HG03039 (cell line): ENCODE measurements around the gene EEF1AKMT3.
A peak's percentile ranks its signal among the peaks of the same experiment; 100 is the strongest.
"Not testable (repeated sequence)": the region's sequence is repeated elsewhere in the genome, so short reads cannot be mapped to it uniquely, and the experiment has no call there.

ENCODE experiments used
- ATAC-seq: cut with Tn5 transposase; IDR thresholded peaks from one replicate; pipeline ENCODE4 v1.9.1; 2021; ENCODE audit warnings: mild to moderate bottlenecking, moderate library complexity; ENCODE audit not compliant: unreplicated experiment

The EEF1AKMT3 gene

DNA sequence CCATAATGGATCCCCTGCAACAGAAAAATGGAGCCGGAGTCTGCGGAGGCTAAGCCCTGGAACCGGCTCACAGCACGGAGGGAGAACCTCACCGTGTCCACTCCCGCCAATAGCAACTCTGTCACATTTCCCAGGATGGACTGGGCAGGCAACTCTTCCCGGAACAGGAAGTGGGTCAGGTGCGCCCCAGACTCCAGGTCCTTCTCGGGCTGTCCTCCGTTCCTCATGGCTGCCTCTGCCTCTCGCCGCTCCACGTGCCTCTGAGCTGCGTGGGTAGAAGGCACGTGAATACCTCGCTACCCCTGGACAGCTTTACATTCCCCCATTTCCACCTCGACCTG is 7.8 kb upstream of the EEF1AKMT3 start:
- no peak for ATAC-seq

DNA sequence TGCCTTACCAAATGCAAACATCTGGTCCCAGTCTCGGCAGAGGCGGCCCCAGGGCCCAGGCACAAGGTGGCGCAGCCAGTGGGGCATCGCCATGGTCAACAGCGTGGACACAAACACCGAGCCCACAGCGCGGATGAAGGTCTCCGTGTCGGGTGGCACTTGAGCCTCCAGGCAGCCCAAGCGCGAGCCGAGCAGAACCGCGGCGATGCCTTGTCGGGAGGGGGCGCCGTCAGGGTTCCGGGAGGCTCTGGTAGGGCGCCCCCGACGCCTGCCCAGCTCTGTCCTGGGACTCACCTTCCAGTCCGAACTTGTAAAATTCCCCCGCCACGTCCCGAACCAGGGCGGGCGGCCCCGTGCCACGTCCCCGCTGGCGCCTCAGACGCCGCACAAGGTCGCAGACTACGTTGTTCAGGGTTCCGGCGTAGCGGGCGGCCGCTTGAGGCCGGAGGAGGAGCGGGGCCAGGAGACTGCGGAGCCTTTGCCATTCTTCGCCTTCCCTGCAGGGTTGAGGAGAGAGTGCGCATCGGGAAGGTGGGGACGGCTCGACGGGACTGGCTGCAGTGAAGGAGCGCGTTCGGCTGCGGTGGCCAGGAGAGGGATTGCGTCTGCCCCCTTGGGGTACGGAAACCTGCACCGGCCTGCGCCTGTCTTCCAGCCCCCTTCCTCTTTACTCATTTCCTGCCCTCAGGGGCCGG is 7.3 kb upstream of the EEF1AKMT3 start:
- no peak for ATAC-seq

DNA sequence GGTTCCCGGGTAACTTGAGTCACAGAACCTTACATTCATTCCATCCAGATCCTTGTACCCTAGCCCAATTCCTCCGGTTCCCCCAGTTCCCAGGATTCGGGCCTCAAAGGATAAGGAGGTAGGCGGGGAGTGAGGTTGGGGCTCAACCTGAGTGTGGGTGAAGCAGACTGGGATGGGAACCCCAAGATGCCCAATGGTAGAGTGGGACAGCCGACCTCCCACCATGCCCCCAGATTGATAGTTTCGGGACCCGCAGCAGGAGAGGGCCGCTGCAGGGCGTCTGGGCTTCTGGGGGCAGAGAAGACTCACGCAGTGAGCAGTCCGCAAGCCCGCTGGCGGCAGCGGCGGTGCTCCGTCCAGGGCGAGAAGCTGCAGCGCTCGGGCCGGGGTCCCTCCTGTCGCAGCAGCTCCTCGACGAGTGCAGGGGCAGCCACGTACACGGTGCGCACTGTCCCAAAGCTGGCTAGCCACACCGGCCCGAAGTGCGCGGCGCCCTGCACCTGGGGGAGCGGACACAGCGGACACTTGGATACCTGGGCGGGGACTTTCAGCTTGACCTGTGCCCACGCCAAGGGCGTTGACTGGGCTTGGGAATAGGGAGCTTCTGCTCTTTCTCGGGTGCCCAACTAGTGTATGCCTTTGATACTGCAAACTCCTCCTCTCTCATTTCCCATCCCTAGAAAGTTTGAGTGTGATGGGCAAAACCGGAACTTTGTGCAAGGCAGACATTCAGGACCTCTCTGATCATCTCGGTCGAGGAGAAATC is 6.5 kb upstream of the EEF1AKMT3 start:
- ATAC-seq, result no peak

DNA sequence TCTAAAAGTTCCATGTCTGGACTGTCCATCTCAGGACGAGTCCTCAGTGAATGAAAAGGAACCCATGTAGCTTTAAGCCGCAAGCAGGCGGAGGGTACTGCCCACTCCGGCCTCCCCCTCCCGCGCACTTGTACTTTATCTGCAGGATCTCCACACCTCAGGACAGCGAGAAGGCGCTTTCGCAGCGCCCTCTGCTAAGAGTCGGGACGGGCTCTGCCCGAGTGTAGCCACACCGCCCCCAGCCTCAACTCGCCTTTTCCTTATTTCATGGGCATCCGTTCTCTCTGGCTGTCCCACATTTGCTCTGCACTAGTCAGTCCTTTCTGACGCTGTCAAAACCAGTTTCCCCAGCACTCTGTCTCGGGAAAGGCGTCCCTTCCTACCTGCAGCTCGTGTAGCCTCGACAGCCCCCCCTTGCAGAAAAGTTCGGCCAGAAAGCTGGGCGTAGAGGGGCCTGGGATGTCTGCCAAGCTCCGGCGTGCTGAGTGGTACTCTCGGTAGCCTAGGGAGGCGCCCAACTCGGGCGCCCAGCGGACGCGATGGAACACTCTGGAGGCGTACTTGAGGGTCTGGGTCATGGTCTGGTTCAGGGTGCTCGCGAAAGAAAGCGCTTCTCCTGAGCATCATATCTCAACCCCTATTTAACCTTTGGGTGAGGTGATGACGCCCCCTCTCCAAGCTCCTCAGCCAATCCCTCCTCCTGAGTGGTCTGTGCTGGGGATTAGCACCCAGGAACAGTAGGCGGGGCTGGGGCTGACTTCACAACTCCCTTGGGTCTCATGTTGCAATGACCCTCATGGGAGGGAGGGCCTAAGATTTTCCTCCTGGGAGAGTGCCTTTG is 5.7 kb upstream of the EEF1AKMT3 start, which contains the start of gene CYP27B1:
TSS of gene CYP27B1 (minus strand) at position 615 of the 841 bp plus-strand sequence. CDS start at position 578, 37 bp downstream.
- no peak for ATAC-seq

DNA sequence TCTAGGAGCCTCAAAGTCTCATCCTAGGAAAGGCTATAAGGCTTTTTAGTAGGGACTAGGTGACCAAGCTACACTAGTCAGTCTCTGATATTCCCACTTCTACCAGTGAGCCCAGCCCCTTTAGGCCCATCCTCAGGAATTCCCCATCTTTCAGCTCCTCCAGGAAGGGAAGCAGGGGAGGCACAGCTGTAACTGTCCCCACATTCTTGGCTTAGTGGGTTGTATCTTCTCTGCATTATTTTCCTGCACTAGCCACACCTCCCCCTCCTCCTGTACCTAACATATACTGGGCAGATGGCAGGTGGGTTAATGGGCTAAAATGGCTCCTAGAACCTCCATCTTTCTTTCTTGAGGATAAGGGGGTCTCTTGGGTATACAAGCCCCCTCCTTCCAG is 5.1 kb upstream of the EEF1AKMT3 start:
- no peak for ATAC-seq

DNA sequence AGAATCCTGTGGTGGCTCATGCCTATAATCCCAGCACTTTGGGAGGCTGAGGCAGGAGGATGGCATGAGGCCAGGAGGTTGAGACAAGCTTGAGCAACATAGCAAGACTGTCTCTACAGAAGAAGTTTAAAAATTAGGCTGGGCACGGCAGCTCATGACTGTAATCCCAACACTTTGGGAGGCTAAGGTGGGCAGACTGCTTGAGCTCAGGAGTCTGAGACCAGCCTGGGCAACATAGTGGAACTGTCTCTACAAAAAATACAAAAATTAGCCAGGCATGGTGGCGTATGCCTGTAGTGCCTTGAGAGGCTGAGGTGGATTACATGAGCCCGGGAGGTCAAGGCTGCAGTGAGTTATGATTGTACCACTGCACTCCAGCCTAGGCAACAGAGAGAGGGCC is 4.5 kb upstream of the EEF1AKMT3 start:
- ATAC-seq, result no peak

DNA sequence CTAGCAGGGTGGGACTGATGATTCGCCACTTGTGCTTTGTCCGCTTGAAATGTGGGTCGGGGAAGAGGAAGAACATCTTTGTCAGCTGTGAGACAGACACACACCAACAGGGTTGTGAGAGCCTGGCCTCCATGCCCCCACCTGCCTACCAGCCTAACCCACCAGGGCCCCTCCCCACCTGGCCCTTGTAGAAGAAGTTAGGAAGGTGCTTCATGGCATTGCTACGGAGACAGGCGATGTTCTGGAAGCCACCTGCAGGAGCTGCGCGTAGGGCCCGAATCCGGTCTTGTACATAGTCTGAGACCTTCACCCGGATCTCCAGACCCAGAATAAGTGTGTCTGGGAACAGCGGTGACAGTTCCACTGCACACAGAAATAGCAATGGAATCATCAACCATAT is 2.8 kb upstream of the EEF1AKMT3 start:
- ATAC-seq, result no peak

DNA sequence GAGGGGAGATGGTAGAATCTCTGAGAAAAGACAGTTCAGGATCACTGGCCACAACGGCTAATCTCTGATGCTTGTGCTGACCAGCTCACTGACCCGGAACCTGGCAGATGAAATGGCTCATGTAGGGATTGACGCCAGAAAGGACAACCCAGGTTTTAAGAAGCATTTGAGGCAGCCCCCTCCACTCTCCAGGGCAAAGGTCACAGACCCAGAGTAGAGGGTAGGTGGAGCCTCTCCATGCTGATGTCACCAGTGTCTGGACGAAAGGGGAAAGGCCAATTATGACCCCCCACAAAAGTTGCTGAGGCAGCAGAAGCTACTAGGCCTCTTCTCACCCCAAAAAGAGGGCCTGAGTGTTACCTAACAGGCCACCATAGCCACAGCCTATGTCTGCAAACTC is 1.7 kb upstream of the EEF1AKMT3 start:
- no peak for ATAC-seq

DNA sequence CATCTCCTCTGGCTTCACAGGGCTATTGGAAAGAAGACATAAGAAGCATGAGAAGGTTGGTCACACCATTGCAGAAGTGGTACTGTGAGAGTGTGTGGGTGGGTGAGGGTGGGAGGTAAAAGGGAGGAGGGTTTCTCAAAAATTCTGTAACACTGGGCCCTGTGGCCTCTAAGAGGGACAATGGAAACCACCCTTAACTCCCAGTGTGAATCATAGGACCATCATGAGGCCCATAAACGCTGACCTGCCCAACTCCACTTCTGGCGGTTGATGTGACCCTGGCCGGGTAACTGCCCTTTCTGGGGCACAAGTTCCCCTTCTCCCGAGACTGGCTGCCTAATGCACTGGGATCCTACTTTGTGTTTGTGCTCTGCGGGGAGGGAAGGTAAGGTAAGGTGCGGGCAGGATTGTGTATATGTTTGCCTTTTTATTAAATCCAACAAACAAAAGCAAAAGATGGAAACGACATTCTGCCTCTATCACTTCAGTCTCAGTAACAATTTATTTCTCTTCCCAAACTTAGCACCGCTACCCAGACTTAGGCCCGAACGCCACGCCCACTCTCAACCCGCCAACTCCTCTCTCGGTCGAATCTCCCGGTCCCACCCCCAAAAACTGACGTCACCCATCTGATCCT is 1.1 kb upstream of the EEF1AKMT3 start:
- ATAC-seq, result peak; percentile 62

DNA sequence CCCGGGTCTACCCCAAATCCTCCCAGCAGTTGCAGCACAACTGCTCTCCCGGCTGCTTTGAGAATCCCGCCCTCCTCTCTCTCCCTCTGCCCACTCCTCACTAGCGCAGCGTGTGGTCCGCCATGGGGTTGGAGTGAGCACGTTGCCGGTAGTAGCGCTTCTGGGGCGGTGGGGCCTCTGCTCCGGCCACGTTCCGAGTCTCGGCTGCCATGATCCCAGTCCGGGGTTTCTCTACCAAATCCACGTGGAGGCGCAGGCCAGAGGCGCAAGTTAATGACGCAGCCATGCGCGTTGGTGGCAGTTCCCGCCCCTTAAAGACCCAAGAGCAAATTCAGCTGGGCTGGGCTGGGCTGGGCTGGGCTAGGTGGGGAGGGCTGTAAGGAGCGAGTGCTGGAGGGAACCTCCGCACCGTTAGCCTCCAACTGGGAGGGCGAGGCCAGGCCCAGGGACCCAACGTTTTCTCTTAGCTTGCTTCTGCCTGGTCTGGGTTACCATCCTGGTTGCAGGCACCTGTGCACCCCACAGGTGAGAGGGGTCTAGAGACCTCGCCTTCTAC is 463 bp upstream of the EEF1AKMT3 start, which contains the start of gene METTL1:
TSS of gene METTL1 (minus strand) at position 233 of the 556 bp plus-strand sequence. CDS start at position 211, 22 bp downstream.
- ATAC-seq, result peak; percentile 69

DNA sequence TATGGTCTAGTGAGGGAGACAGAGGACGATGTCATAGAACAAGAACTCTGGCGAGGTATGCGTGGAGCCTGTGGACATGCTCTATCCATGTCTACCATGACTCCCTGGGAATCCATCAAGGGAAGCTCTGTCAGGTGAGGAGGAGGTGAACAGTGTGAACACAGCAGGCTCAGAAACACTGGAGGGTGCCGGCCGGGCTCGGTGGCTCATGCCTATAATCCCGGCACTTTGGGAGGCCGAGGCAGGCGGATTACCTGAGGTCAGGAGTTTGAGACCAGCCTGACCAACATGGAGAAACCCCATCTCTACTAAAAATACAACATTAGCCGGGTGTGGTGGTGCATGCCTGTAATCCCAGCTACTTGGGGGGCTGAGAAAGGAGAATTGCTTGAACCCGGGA is 2.2 kb downstream of the EEF1AKMT3 start:
- not testable (repeated sequence) for ATAC-seq

DNA sequence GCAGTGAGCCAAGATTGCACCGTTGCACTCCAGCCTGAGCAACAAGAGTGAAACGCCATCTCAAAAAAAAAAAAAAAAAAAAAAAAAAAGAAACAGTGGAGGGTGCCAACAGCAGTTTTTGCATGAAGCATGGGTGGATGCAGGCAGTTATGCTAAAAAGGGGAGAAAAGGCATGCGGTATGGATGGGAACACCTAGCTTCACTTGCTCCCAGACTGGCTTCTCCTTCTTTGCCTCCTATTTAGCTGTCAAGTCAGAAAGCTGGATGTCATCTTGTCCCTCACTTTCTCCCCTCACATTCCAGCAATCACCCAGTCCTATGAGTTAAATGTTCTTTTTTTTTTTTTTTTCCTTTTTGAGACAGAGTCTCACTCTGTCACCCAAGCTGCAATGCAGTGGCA is 2.6 kb downstream of the EEF1AKMT3 start:
- ATAC-seq, result no peak

DNA sequence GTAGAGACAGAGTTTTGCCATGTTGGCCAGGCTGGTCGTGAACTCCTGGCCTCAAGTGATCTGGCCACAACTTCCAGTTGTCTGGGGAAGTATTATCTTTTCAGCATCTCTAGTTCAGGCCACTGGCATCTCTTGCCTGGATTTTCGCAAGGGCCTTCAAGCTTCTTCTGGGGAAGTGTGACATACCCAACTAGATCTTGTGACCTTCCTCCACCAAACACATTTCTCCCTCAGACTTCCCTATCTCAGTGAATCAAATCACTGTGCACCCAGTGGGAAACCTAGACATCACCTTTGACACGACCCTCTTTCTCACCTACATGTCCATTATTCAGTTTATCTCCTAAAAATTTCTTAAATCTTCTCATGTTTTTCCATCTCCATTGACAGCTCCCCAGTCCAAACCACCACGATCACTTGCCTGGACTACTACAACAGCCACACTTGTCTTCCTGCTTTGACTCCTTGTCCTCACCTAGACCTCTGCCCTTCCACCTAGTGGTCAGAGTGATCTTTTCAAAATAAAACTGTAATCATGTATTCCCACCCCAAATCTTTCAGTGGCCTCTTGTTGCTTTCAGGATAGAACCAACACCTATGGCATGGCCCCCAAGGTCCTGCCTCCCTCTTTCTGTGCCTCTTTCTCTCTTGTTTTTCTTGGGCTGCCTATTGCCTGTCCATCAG is 3.3 kb downstream of the EEF1AKMT3 start:
- no peak for ATAC-seq

DNA sequence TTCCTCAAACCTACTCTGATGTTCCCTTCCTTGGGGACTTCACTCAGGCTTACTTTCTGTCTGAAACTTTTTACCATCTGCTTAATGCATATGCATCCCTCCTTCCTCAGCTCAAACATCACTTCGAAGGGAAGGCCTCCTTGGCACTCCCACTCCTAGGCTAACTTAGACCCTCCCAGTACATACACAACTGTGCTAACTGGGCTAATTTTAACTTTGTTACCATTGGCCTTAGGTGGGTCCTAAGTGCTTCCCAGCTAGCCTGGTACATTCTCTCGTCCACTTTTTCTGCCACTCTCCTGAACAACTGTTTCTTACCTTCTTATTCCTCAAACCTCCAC is 3.8 kb downstream of the EEF1AKMT3 start:
- no peak for ATAC-seq

DNA sequence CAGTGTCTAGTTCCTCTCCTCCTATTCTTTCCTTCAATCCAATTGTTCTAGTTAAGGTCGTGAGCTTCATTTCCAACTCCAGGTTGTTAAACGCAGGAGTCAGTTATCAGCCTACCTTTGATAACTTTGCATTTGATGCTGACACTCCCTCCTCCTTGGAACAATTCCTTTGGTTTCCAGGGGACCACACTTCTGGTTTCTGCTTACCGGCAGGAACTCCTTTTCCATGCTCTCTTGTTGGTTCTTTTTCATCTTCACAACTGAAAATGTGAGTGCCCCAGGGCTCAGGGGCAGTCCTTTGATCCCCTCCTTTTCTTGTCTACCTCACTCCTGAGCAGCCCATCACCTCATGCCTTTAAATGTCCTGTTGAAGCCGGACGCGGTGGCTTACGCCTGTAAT is 5.0 kb downstream of the EEF1AKMT3 start:
- no peak for ATAC-seq

DNA sequence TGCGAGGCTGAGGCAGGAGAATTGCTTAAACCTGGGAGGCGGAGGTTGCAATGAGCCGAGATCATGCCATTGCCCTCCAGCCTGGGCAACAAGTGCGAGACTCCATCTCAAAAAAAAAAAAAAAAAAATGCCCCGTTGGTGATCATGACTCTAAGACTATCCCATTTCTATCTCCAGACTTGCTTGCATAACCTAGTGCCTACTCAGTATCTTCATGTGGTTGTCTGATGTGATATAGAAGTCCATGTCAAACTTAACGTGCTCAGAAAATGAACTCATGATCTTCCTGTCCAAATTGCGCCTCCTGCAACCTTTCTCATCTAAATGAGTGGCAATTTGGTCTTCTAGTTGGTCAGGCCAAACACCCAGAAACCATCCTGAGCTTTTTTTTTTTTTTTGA is 5.5 kb downstream of the EEF1AKMT3 start:
- ATAC-seq, result no peak

DNA sequence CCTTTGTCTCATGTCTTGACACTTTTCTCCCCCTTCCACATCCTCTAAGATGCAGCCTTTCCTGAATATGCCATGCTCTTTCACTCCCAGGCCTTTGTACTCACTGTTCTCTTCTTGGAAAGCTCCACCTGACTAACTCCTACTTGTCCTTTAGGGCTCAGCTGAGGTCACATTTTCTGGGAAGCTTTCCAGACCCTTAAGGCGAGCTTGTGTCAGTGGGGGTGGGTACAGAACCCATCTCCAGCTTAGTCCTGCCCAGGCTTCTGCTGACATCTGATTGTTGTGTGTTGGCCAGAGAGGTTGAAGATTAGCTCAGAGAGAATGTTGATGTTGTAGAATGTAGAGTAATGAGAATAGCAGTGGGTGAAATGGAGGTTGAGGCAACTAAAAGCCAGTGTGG is 7.3 kb downstream of the EEF1AKMT3 start:
- no peak for ATAC-seq

DNA sequence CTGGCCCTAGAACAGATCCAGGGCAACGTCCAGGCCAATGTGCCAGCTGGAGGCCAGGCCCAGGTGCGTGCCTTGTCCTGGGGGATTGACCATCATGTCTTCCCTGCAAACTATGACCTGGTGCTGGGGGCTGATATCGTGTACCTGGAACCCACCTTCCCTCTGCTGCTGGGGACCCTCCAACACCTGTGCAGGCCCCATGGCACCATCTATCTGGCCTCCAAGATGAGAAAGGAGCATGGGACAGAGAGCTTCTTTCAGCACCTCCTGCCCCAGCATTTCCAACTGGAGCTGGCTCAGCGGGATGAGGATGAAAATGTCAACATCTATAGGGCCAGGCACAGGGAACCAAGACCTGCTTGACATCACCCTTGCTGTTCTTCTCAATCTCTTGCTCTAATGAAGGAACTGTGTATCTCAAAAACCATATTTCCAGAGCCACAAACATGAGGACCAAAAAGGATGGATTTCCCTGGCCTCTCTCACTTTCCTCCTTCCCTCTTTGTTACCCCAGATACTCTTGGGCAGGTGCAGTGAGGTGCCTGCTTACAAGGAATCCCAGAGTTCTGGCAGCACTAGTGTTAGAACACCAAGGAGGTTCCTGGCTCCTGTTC is 8.0 kb downstream of the EEF1AKMT3 start:
- no peak for ATAC-seq

DNA sequence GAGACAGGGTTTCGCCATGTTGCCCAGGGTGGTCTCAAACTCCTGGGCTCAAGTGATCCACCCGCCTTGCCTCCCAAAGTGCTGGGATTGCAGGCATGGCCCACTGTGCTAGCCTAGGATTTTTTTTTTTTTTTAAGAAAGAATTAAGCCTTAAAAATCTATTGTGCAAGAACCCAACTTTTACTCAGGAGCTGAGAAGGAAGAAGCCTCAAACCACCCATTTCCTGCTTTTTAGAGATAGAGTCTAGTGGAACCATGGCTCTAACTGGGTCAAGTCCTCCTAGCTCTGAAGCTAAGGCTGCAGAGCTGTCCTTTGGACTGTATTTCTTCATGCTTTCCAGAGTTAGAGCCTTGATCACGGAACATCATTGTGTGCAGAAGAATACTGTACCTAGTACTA is 8.8 kb downstream of the EEF1AKMT3 start:
- no peak for ATAC-seq

DNA sequence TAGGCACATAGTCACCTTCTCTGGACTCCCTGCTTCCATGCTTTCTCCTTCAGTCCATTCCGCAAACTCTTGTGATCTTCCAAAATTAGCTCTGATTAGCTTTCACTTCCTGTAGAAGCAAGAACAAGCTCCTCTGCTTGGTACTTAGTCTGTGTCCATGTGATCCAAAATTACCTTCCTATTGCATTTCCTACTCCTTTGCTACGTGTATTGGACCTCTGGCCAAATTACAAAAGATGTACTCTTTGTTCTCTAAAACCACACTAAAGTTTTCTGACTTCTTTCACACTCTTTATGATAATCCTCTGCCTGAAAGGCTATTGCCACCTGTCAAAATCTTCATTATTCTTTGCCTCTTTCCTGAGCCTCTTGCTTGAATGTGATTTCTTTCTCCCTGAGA is 9.4 kb downstream of the EEF1AKMT3 start:
- no peak for ATAC-seq
